Measurements from ENCODE around the gene CDCA3. TPM values are rescaled to one million over a fixed set of nuclear protein-coding genes. Genes with fewer than 3 reads are reported as not detected.
"Not testable (repeated sequence)": the region's sequence is repeated elsewhere in the genome, so short reads cannot be mapped to it uniquely, and the experiment has no call there.

The CDCA3 gene
- polyA plus RNA-seq, 1 experiment = 11.6 TPM

DNA sequence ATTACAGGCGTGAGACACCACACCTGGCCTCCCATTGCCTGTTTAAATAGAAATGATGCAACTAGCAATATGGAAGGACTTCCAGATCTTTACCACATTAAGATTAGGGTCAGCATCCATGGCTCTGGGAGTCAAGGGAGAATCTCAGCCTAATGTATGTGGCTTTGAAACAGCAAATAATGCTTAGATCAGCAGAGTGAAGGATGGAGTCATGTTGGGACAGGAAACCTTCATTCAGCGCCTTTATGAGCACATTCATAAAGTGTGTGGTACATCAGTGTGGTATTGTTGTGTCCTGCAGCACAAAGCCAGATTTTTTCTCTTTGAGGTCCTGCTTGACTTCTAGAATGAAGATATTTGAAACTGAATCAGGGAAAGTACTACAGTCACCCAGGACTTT, 37.3 kb upstream of the CDCA3 start:
- Histone ChIP-seq H3K9me3 (ENCODE audit: control insufficient read depth, insufficient read depth, low read length) (no peaks in the 10 kb centered on the region; the same call in 1 of the 2 replicates), H3K4me3 (ENCODE audit: low read depth, low read length) (no peak overlapping the region), H3K27me3 (ENCODE audit: control insufficient read depth, insufficient read depth, low read length) (no peaks in the 10 kb centered on the region), H3K27ac (ENCODE audit: low read depth, low read length) (no peak overlapping the region)
- ChIA-PET POLR2A (no interaction called here), CTCF (no interaction called here)
- TF ChIP-seq, protein P1, sequence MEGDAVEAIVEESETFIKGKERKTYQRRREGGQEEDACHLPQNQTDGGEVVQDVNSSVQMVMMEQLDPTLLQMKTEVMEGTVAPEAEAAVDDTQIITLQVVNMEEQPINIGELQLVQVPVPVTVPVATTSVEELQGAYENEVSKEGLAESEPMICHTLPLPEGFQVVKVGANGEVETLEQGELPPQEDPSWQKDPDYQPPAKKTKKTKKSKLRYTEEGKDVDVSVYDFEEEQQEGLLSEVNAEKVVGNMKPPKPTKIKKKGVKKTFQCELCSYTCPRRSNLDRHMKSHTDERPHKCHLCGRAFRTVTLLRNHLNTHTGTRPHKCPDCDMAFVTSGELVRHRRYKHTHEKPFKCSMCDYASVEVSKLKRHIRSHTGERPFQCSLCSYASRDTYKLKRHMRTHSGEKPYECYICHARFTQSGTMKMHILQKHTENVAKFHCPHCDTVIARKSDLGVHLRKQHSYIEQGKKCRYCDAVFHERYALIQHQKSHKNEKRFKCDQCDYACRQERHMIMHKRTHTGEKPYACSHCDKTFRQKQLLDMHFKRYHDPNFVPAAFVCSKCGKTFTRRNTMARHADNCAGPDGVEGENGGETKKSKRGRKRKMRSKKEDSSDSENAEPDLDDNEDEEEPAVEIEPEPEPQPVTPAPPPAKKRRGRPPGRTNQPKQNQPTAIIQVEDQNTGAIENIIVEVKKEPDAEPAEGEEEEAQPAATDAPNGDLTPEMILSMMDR (IDR thresholded peaks at IDR 0.05; ENCODE audit: low read depth, low read length) = no peak
- DNase-seq (ENCODE audit: low read depth, low spot score) = no peak

DNA sequence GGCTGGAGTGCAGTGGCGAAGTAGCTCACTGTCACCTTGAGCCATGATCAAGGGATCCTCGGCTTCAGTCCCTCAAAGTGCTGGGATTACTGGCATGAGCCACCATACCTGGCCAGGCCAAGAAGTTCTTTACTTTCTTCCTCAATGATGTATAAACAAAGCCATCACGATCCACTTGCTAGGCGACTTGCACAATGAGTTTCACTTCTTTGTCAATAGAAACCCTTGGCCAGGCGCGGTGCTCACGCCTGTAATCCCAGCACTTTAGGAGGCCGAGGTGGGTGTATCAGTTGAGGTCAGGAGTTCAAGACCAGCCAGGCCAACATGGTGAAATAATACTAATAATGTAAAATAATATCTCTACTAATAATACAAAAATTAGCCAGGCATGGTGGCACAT, 36.4 kb upstream of the CDCA3 start:
- Histone ChIP-seq H3K27me3 (ENCODE audit: control insufficient read depth, insufficient read depth, low read length) (no peaks in the 10 kb centered on the region), H3K27ac (ENCODE audit: low read depth, low read length) (no peak overlapping the region), H3K4me3 (ENCODE audit: low read depth, low read length) (no peak overlapping the region), H3K9me3 (ENCODE audit: control insufficient read depth, insufficient read depth, low read length) (no peaks in the 10 kb centered on the region; the same call in 1 of the 2 replicates)
- CTCF ChIA-PET = interaction anchor here (1.1 kb wide), 1 partner anchor 15 kb away, joined by 10 read pairs; the partner anchor contains the start of gene SPSB2
- TF ChIP-seq, protein P1 (IDR thresholded peaks at IDR 0.05; ENCODE audit: low read depth, low read length) = no peak
- no peak for DNase-seq (ENCODE audit: low read depth, low spot score)
- POLR2A ChIA-PET = interaction anchor here (0.7 kb wide), 1 partner anchor 14 kb away, joined by 3 read pairs; the partner anchor contains the start of gene SPSB2

DNA sequence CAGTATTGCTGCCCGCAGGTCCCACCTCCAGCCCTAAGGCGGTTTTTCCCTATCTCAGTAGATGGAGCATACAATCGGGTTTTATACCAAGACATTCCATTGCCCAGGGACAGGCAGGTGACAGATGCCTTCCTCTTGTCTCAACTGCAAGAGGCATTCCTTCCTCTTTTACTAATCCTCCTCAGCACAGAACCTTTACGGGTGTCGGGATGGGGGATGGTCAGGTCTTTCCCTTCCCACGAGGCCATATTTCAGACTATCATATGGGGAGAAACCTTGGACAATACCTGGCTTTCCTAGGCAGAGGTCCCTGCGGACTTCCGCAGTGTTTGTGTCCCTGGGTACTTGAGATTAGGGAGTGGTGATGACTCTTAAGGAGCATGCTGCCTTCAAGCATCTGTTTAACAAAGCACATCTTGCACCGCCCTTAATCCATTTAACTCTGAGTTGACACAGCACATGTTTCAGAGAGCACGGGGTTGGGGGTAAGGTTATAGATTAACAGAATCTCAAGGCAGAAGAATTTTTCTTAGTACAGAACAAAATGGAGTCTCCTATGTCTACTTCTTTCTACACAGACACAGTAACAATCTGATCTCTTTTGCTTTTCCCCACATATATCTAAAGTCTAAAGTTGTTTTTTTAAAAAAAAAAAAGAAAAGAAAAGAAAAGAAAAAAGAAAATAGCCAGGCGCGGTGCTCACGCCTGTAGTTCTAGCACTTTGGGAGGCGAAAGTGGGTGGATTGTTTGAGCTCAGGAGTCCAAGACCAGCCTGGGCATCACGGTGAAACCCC, 35.3 kb upstream of the CDCA3 start:
- H3K9me3 ChIP-seq (ENCODE audit: control insufficient read depth, insufficient read depth, low read length); POLR2A ChIA-PET; H3K4me3 ChIP-seq (ENCODE audit: low read depth, low read length); DNase-seq (ENCODE audit: low read depth, low spot score); H3K27me3 ChIP-seq (ENCODE audit: control insufficient read depth, insufficient read depth, low read length); H3K27ac ChIP-seq (ENCODE audit: low read depth, low read length): not testable (repeated sequence)
- CTCF ChIA-PET = interaction anchor here (1.1 kb wide), 1 partner anchor 14 kb away, joined by 10 read pairs; the partner anchor contains the start of gene SPSB2

DNA sequence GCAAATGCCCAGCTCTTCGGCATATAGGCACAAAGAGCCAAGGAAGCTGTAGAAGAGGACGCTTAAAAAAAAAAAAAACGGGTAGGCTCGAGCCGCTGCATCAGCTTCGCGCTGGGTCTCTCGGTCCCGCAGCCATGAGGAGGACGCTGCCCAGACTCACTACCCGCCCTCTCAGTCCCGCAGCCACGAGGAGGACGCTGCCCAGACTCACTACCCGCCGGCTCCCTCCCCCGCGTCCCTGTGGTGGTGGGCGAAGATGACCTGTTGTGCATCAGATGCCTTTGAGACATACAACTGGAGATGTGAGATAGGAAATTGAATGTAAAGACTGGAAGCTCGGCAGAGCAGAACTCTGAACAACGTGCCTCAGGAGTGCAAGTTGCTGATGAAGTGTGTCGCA, 33.5 kb upstream of the CDCA3 start:
- ChIA-PET POLR2A (interaction anchor here (0.7 to 1.2 kb wide), 2 partner anchors 16 to 30 kb away, joined by 3 to 4 read pairs; partner anchors contain the start of gene ENO2), CTCF (interaction anchor here (0.6 to 0.7 kb wide), 2 partner anchors 15 to 39 kb away, joined by 3 read pairs; no protein-coding TSS in a partner anchor)
- Histone ChIP-seq H3K27ac (ENCODE audit: low read depth, low read length) (no peak overlapping the region), H3K27me3 (ENCODE audit: control insufficient read depth, insufficient read depth, low read length) (no peaks in the 10 kb centered on the region), H3K9me3 (ENCODE audit: control insufficient read depth, insufficient read depth, low read length) (no peaks in the 10 kb centered on the region), H3K4me3 (ENCODE audit: low read depth, low read length) (no peak overlapping the region)
- DNase-seq (ENCODE audit: low read depth, low spot score) = no peak
- TF ChIP-seq, protein P1 (IDR thresholded peaks at IDR 0.05; ENCODE audit: low read depth, low read length) = no peak

DNA sequence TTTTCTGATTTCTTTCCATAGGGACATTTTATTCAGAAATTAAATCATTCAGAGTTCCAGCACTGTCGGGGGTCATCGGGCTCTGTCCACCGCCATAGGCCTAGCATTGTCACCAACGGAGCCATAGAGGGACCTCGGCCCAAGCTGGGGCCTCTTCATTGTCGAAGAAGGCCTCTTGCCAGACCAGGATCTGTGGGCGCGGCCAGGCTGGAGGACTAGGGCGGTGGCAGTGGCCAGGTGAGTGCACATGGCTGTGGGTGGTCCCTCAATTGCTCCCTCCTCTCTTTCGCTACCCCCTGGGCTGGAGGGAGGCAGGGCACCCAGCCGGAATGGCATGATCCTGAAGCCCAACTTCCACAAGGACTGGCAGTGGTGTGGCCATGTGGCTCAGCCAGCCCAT, 32.6 kb upstream of the CDCA3 start:
- ChIA-PET POLR2A (no interaction called here), CTCF (interaction anchor here (3.5 kb wide), 1 partner anchor 12 kb away, joined by 29 read pairs; the partner anchor contains the start of gene SPSB2)
- TF ChIP-seq, protein P1 (IDR thresholded peaks at IDR 0.05; ENCODE audit: low read depth, low read length) = no peak
- no peak overlapping the region for H3K27ac ChIP-seq (ENCODE audit: low read depth, low read length)
- no peak for DNase-seq (ENCODE audit: low read depth, low spot score)
- H3K4me3 ChIP-seq (ENCODE audit: low read depth, low read length) = no peak overlapping the region
- H3K27me3 ChIP-seq (ENCODE audit: control insufficient read depth, insufficient read depth, low read length) = no peaks in the 10 kb centered on the region
- H3K9me3 ChIP-seq (ENCODE audit: control insufficient read depth, insufficient read depth, low read length) = no peaks in the 10 kb centered on the region
